SK-N-MC (cell line): ENCODE data around the gene LHFPL2.

ENCODE experiments used
- EZH2 ChIP-seq: fragments of 200-600 bp; sonication (generic); IDR thresholded peaks from one replicate; pipeline ENCODE4 v1.6.1; 2017; ENCODE audit warnings: antibody characterized with exemption
- POLR2AphosphoS5 ChIP-seq: IDR thresholded peaks from 2 replicates; pipeline ENCODE4 v1.6.1; 2012; ENCODE audit warnings: mild to moderate bottlenecking, low read depth, low read length, borderline replicate concordance

DNA sequence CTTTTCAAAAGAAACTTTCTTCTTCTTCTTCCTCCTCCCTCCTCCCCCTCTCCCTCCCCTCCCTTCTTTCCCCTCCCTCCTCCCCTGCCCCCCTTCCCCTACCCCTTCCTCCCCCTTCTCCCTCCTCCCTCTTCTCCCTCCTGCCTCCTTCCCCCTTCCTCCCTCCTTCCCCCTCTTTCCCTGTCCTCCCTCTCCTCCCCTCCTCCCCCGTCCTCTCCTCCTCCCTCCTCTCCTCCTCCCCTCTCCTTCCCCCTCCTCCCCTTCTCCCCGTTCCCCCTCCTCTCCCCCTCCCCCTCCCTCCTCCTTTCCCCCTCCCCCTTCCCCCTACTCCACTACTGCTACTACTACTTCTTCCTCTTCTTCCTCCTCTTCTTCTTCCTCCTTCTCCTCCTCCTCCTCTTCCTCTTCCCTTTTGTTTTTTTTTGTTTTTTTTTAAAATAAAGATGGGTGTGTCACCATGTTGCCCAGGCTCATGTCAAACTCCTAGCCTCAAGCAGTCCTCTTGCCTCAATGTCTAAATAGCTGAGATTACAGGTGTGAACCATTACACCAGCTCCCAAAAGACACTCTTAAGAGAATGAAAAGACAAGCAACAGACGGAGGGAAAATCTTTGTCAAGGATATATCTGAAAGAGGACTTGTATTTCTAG is 200.7 kb downstream of the LHFPL2 start:
- TF ChIP-seq POLR2AphosphoS5 = no peak
- no peak for TF ChIP-seq EZH2
